HL-60 (cell line): ENCODE measurements around the gene PKP4.

ENCODE experiments used
- CTCF ChIP-seq: IDR thresholded peaks from one replicate; pipeline ENCODE4 v1.5.1; 2011; ENCODE audit warnings: low read length, control low read depth, inconsistent platforms; ENCODE audit not compliant: insufficient read depth
- GABPA ChIP-seq: IDR thresholded peaks from 2 replicates; pipeline ENCODE4 v1.6.1; 2012; ENCODE audit warnings: low read depth
- POLR2AphosphoS5 ChIP-seq: IDR thresholded peaks from 2 replicates; pipeline ENCODE4 v1.6.1; 2012; ENCODE audit warnings: low read depth
- REST ChIP-seq: IDR thresholded peaks from 2 replicates; pipeline ENCODE4 v1.6.1; 2012; ENCODE audit warnings: low read depth; ENCODE audit not compliant: insufficient replicate concordance
- SPI1 ChIP-seq: IDR thresholded peaks from 2 replicates; pipeline ENCODE4 v1.6.1; 2012; ENCODE audit warnings: low read depth, mild to moderate bottlenecking, borderline replicate concordance

- TF ChIP-seq CTCF (no peak), REST (no peak), GABPA (no peak), POLR2AphosphoS5 (no peak), SPI1 (no peak)
Observed at GRCh38 chr2:158457092-158457825, 507 bp downstream of the PKP4 start.
